C4-2B (cell line): ENCODE results near the gene LGR4.

Source experiments
- ZFX ChIP-seq: fragments of 450-650 bp; IDR thresholded peaks from 2 replicates; pipeline ENCODE4 v1.6.1; 2017
- TF ChIP-seq, protein P1 (sequence below): fragments of 450-650 bp; conservative IDR thresholded peaks from 2 replicates; pipeline ENCODE4 v1.5.1; 2017; ENCODE audit warnings: mild to moderate bottlenecking

GRCh38 chr11:27468209-27468994, 4.2 kb downstream of the LGR4 start:
- TF ChIP-seq, protein P1, sequence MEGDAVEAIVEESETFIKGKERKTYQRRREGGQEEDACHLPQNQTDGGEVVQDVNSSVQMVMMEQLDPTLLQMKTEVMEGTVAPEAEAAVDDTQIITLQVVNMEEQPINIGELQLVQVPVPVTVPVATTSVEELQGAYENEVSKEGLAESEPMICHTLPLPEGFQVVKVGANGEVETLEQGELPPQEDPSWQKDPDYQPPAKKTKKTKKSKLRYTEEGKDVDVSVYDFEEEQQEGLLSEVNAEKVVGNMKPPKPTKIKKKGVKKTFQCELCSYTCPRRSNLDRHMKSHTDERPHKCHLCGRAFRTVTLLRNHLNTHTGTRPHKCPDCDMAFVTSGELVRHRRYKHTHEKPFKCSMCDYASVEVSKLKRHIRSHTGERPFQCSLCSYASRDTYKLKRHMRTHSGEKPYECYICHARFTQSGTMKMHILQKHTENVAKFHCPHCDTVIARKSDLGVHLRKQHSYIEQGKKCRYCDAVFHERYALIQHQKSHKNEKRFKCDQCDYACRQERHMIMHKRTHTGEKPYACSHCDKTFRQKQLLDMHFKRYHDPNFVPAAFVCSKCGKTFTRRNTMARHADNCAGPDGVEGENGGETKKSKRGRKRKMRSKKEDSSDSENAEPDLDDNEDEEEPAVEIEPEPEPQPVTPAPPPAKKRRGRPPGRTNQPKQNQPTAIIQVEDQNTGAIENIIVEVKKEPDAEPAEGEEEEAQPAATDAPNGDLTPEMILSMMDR: no peak
- no peak for TF ChIP-seq ZFX
